MM.1S (cell line): ENCODE results near the gene ING4.

ENCODE experiments used
- DNase-seq: peaks from one replicate; pipeline ENCODE4 v3.0.0-alpha.2; 2015
- H2AFZ ChIP-seq: fragments of 300-600 bp; sonication (generic); 2 replicates; pipeline ENCODE4 v1.6.0; 2016; ENCODE audit warnings: antibody characterized with exemption, low read length
- H3F3A ChIP-seq: fragments of 300-600 bp; sonication (generic); 2 replicates; pipeline ENCODE4 v1.6.1; 2016; ENCODE audit warnings: mild to moderate bottlenecking, antibody characterized with exemption, low read length, moderate library complexity, mixed read lengths; ENCODE audit not compliant: insufficient read depth
- H3K27ac ChIP-seq: fragments of 300-600 bp; sonication (generic); 2 replicates; pipeline ENCODE4 v1.5.1; 2016; ENCODE audit warnings: mild to moderate bottlenecking, low read length
- H3K27me3 ChIP-seq: fragments of 300-600 bp; sonication (generic); replicated peaks from 2 replicates; pipeline ENCODE4 v1.6.0; 2016; ENCODE audit warnings: low read length; ENCODE audit not compliant: insufficient read depth
- H3K36me3 ChIP-seq: fragments of 300-600 bp; sonication (generic); replicated peaks from 2 replicates; pipeline ENCODE4 v1.6.1; 2016; ENCODE audit warnings: mild to moderate bottlenecking, low read length, mixed read lengths; ENCODE audit not compliant: insufficient read depth
- H3K4me1 ChIP-seq: fragments of 300-600 bp; sonication (generic); 2 replicates; pipeline ENCODE4 v1.6.1; 2016; ENCODE audit warnings: low read length, mixed read lengths
- H3K4me2 ChIP-seq: fragments of 300-600 bp; sonication (generic); 2 replicates; pipeline ENCODE4 v1.6.0; 2016; ENCODE audit warnings: low read depth, low read length
- H3K4me3 ChIP-seq: fragments of 300-600 bp; sonication (generic); 2 replicates; pipeline ENCODE4 v1.5.1; 2016; ENCODE audit warnings: low read length, mixed read lengths
- H3K79me2 ChIP-seq: fragments of 300-600 bp; sonication (generic); 2 replicates; pipeline ENCODE4 v1.6.1; 2016; ENCODE audit warnings: mixed run types, low read length, mixed read lengths
- H3K9ac ChIP-seq: fragments of 300-600 bp; sonication (generic); 2 replicates; pipeline ENCODE4 v1.6.1; 2016; ENCODE audit warnings: low read length, mixed read lengths
- H3K9me2 ChIP-seq: fragments of 300-600 bp; sonication (generic); replicated peaks from 2 replicates; pipeline ENCODE4 v1.6.1; 2016; ENCODE audit warnings: mild to moderate bottlenecking, low read length, mixed read lengths; ENCODE audit not compliant: insufficient read depth
- H3K9me3 ChIP-seq: fragments of 300-600 bp; sonication (generic); replicated peaks from 2 replicates; pipeline ENCODE4 v1.6.1; 2016; ENCODE audit warnings: mild to moderate bottlenecking, low read length, mixed read lengths; ENCODE audit not compliant: insufficient read depth
- H4K20me1 ChIP-seq: fragments of 300-600 bp; sonication (generic); 2 replicates; pipeline ENCODE4 v1.6.1; 2016; ENCODE audit warnings: mild to moderate bottlenecking, low read length, moderate library complexity, mixed read lengths; ENCODE audit not compliant: insufficient read depth
- EZH2 ChIP-seq: fragments of 300-600 bp; sonication (generic); optimal IDR thresholded peaks from 2 replicates; pipeline ENCODE3; 2017; ENCODE audit warnings: low read depth, mild to moderate bottlenecking, antibody characterized with exemption, low read length, mixed read lengths
- EZH2phosphoT487 ChIP-seq: fragments of 300-600 bp; sonication (generic); IDR thresholded peaks from 2 replicates; pipeline ENCODE4 v1.6.1; 2018; ENCODE audit warnings: antibody characterized with exemption, low read length
- TF ChIP-seq, protein P1 (sequence below): fragments of 300-600 bp; sonication (generic); IDR thresholded peaks from 2 replicates; pipeline ENCODE4 v1.5.1; 2016; ENCODE audit warnings: antibody characterized with exemption, low read length, mixed read lengths

Gene ING4

DNA sequence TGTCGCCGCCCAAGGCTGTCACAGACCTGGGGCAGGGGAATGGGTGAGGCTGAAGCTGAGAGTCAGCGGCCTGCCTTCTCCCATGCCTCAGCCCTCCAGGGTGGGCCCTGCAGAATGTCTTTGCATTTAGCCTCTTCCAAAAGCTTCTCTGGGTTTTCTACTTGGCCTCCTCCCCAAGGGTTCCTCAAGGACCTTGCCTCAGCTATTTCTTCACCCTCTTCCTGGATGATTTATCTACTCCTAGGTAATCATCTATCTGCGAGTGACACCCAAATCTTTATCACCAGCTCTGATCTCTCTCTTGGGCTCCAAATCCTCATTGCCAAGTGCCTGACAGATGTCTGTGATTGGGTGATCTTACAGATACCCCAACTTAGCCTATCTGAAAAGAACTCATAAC lies 22.4 kb downstream of the ING4 start:
- H3F3A ChIP-seq: no peaks in the 10 kb centered on the region
- no peak overlapping the region for H3K4me2 ChIP-seq
- TF ChIP-seq, protein P1, sequence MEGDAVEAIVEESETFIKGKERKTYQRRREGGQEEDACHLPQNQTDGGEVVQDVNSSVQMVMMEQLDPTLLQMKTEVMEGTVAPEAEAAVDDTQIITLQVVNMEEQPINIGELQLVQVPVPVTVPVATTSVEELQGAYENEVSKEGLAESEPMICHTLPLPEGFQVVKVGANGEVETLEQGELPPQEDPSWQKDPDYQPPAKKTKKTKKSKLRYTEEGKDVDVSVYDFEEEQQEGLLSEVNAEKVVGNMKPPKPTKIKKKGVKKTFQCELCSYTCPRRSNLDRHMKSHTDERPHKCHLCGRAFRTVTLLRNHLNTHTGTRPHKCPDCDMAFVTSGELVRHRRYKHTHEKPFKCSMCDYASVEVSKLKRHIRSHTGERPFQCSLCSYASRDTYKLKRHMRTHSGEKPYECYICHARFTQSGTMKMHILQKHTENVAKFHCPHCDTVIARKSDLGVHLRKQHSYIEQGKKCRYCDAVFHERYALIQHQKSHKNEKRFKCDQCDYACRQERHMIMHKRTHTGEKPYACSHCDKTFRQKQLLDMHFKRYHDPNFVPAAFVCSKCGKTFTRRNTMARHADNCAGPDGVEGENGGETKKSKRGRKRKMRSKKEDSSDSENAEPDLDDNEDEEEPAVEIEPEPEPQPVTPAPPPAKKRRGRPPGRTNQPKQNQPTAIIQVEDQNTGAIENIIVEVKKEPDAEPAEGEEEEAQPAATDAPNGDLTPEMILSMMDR: no peak
- TF ChIP-seq EZH2phosphoT487 (no peak), EZH2 (no peak)
- DNase-seq: no peak
- no peaks in the 10 kb centered on the region for H4K20me1 ChIP-seq
- no peaks in the 10 kb centered on the region for H3K79me2 ChIP-seq
- no peak overlapping the region for H3K4me3 ChIP-seq
- H3K9ac ChIP-seq: no peak overlapping the region
- no peaks in the 10 kb centered on the region for H3K36me3 ChIP-seq
- H3K9me2 ChIP-seq: no peaks in the 10 kb centered on the region
- H2AFZ ChIP-seq: no peak overlapping the region
- no peak overlapping the region for H3K27ac ChIP-seq
- H3K4me1 ChIP-seq: no peaks in the 10 kb centered on the region
- peaks cover 26% of the 10 kb centered on the region; the same call in 1 of the 2 replicates for H3K27me3 ChIP-seq
- H3K9me3 ChIP-seq: no peaks in the 10 kb centered on the region

DNA sequence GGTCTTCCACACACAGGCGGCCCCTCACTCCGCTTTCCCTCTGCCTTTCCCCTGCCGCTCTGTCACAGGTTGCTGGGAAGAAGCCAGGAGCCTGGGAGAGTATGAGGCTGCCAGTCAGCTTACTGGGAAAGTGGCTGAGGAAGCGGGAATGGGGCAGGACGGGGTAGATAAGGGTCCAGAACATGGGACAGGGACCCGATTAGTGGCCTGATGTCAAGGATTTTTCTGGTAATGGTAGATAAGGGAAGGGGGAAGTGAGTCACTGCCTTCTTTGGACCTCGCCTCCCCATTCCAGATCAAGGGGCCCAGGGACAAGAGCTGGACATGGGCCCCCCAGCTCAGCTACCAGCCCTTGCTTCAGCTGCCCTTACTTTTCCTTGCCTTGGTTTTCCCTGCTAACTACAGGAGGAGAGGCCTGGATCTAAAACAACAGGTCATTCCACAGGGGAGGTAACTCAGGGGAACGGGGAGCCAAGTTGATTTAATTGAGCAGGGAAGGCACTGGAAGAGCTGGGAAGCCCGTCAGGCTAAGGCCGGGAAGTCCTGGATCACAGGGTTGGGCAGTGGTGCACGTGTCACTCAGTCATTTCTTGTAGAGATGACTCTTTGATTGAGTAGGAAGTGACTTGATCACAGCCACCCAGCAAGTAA lies 23.6 kb downstream of the ING4 start:
- H3K9ac ChIP-seq: no peak overlapping the region

DNA sequence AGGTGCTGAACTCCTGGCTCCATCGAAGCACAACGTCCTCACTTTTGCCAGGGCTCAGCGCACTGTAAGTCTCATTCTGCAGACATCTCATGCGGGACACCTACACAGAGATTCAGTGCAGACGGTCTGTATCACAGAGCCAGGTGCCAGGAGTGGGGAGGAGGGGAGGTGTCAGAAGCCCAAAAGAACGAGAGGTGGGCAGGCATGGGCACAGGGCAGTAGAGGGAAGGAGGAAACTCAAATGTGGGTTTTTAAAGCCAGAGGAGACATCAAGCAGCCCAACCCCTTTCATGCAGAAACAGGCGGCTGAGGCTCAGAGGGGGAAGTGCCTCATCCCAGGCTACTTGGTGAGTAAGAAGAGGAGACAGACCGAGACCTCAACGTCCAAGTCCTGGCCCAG lies 24.6 kb downstream of the ING4 start:
- no peaks in the 10 kb centered on the region for H3K4me1 ChIP-seq
- no peaks in the 10 kb centered on the region for H3K9me2 ChIP-seq
- no peaks in the 10 kb centered on the region for H4K20me1 ChIP-seq
- H3K27ac ChIP-seq: no peak overlapping the region
- TF ChIP-seq, protein P1: no peak
- TF ChIP-seq EZH2 (no peak), EZH2phosphoT487 (no peak)
- no peaks in the 10 kb centered on the region for H3F3A ChIP-seq
- H3K9ac ChIP-seq: no peak overlapping the region
- H3K9me3 ChIP-seq: no peaks in the 10 kb centered on the region
- no peaks in the 10 kb centered on the region for H3K36me3 ChIP-seq
- H3K79me2 ChIP-seq: no peaks in the 10 kb centered on the region
- H3K27me3 ChIP-seq: peaks cover 26% of the 10 kb centered on the region; the same call in 1 of the 2 replicates
- H3K4me2 ChIP-seq: no peak overlapping the region
- DNase-seq: no peak
- no peak overlapping the region for H3K4me3 ChIP-seq
- no peak overlapping the region for H2AFZ ChIP-seq

More for the DNA sequence above, 23.6 kb downstream of the ING4 start:
- DNase-seq: no peak
- Histone ChIP-seq H3K79me2 (no peaks in the 10 kb centered on the region), H3K9me3 (no peaks in the 10 kb centered on the region), H3K4me2 (no peak overlapping the region), H3K27ac (no peak overlapping the region), H3K36me3 (no peaks in the 10 kb centered on the region), H3K9me2 (no peaks in the 10 kb centered on the region), H3K4me1 (no peaks in the 10 kb centered on the region), H3F3A (no peaks in the 10 kb centered on the region), H3K27me3 (peaks cover 26% of the 10 kb centered on the region; the same call in 1 of the 2 replicates), H2AFZ (no peak overlapping the region), H3K4me3 (no peak overlapping the region), H4K20me1 (no peaks in the 10 kb centered on the region)
- TF ChIP-seq EZH2 (no peak), EZH2phosphoT487 (no peak)
- TF ChIP-seq, protein P1: no peak
